Fibroblast of villous mesenchyme (primary cell): ENCODE measurements around the gene CCDC106. TPM values are rescaled to one million over a fixed set of nuclear protein-coding genes. Genes with fewer than 3 reads are reported as not detected.
A peak's percentile ranks its signal among the peaks of the same experiment; 100 is the strongest.

Source experiments
- DNase-seq: peaks from one replicate; pipeline ENCODE4 v3.0.0-alpha.2; 2010; ENCODE audit warnings: low read depth
- H3K4me3 ChIP-seq: 2 replicates; pipeline ENCODE4 v1.5.1; 2011; ENCODE audit warnings: low read depth, mild to moderate bottlenecking, low read length
- total RNA-seq: library from RNA; depleted of rRNA; stranded (reverse); fragments of >200 nt; gene quantifications from 2 replicates; pipeline ENCODE4 v1.2.3, GENCODE V29; 2012
- TF ChIP-seq, protein P1 (sequence below): IDR thresholded peaks from 2 replicates; pipeline ENCODE4 v1.5.1; 2012; ENCODE audit warnings: low read depth, mild to moderate bottlenecking, low read length; ENCODE audit not compliant: insufficient read depth

Gene CCDC106
- total RNA-seq, 1 donor: 7.8 TPM

DNA sequence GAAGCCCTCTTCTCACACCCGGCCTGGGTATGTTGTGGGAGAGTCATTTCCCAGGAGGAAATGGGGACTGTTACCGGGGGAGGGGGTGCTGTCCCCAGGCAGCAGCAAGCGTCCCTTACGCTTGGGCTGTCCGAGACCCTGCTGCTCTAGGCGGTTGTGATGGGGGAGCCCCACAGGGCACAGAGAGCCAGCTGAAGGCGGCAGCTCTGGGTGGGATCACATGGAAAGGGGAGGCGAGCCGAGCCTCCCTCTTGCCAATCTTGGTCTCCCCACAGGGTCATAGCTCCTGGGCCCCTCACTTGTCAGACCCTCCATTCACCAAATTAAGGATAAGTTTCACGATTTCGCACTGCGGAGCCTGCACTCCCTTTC lies 49.0 kb downstream of the CCDC106 start:
- TF ChIP-seq, protein P1, sequence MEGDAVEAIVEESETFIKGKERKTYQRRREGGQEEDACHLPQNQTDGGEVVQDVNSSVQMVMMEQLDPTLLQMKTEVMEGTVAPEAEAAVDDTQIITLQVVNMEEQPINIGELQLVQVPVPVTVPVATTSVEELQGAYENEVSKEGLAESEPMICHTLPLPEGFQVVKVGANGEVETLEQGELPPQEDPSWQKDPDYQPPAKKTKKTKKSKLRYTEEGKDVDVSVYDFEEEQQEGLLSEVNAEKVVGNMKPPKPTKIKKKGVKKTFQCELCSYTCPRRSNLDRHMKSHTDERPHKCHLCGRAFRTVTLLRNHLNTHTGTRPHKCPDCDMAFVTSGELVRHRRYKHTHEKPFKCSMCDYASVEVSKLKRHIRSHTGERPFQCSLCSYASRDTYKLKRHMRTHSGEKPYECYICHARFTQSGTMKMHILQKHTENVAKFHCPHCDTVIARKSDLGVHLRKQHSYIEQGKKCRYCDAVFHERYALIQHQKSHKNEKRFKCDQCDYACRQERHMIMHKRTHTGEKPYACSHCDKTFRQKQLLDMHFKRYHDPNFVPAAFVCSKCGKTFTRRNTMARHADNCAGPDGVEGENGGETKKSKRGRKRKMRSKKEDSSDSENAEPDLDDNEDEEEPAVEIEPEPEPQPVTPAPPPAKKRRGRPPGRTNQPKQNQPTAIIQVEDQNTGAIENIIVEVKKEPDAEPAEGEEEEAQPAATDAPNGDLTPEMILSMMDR: no peak
- no peak overlapping the region for H3K4me3 ChIP-seq
- no peak for DNase-seq

DNA sequence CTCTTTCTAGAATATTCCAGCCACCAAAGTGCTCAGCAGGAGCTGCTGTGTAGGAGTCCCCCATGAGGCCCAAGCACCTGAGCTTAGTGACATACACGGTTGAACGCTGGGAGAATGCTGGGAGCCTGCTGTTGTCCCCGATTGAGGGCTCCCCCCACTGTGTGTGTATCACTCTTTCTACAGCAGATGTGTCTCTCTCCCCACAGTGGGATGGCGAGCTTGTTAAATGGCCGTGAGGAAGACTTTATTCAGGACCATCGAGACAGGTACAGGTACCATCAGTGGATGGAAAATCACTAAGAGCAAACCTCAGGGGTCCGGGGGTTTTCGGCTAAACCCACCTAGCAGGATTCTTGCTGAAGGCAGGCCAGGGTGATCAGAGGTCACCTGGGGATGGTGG lies 49.7 kb downstream of the CCDC106 start:
- DNase-seq: no peak
- no peak overlapping the region for H3K4me3 ChIP-seq
- TF ChIP-seq, protein P1: no peak

DNA sequence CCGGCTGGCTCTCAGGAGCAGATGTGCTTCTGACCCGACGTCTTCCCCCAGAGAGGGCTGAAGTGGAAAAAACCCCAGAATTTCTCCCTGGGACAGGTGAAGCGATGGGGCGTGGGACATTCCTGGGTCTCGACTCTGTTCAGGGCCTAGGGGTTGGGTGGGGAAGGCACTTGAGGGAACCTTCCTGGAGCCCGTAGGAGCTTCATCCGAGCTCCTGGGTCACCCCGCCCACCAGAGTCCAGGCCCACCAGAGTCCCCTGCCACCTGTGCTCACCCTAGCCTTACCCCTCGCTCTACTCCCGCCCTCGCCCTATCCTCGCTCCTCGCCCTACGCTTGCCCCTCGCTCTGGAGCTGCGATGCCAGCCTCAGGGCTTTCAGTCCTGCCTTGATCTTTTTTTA lies 50.2 kb downstream of the CCDC106 start:
- no peak overlapping the region for H3K4me3 ChIP-seq
- TF ChIP-seq, protein P1: no peak
- no peak for DNase-seq

DNA sequence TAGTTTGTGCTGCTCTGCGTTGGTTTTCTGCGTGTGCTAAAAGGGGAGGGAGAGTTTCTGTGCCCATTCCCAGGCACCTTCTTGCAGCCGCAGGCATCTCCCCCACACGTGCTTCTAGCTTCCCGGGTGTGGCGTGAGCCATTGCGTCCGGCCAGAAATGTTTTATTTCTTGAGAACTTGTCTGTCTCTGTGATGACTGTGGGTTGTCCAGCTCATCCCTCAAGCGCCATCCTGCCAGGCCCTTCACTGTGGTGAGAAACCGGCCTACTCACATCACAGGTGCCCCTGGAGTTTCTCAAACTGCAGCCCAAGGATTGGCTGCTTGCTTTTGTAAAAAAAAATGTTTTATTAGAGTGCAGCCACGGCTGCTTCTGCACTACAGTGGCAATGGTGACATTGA lies 51.2 kb downstream of the CCDC106 start:
- no peak overlapping the region for H3K4me3 ChIP-seq
- no peak for DNase-seq
- TF ChIP-seq, protein P1: no peak

DNA sequence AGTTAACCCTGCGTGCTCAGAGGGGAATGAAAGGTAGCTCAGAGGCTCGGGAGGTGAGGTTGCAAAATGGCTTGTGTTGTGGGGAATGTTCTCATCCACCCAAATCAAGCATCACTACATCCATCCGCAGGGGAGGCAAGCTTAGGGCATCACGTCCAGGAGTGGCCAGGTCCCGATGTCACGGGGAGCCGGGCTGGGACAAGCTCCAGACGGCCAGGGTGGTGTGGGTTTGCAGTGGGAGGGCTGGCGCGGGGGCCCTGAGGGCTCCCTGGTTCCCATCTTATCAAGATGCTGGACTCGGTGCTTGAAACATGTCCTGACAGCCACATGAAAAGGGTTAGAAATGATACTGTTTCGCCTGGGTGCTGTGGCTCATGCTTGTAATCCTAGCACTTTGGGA lies 52.8 kb downstream of the CCDC106 start:
- TF ChIP-seq, protein P1: no peak

DNA sequence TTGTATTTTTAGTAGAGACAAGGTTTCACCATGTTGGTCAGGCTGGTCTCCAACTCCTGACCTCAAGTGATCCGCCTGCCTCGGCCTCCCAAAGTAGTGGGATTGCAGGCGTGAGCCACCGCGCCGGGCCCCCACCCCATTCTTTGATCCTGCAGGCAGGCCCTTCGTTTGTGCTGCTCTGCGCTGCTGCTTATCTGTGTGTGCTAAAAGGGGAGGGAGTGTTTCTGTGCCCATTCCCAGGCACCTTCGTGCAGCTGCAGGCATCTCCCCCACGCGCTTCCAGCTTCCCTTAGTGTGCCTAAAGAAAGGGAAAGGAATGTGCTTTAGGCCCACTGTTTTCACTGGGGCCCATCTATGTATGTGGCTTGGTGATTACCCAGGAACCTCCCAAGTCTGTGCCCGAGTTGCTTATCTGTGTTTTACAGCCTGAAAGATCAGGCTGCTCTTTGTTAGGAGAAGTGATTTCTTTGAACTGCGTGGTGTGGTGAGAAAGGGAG lies 54.2 kb downstream of the CCDC106 start:
- TF ChIP-seq, protein P1: no peak
- H3K4me3 ChIP-seq: no peak overlapping the region
- DNase-seq: peak; percentile 5

More for the DNA sequence above, 52.8 kb downstream of the CCDC106 start:
- DNase-seq: no peak
- H3K4me3 ChIP-seq: no peak overlapping the region

Other genes with a start within 250 kb of the CCDC106 start
- 108 and 155 TPM in 2 replicates for gene UBE2S, start 240.4 kb upstream of the CCDC106 start, total RNA-seq
- gene SHISA7, start 204.9 kb upstream of the CCDC106 start, total RNA-seq: not detected in 2 replicates
- 57.9 and 74.4 TPM in 2 replicates for gene ISOC2, start 186.6 kb upstream of the CCDC106 start, total RNA-seq
- not detected in 2 replicates for gene C19orf85, start 183.5 kb upstream of the CCDC106 start, total RNA-seq
- 0.86 and 2.6 TPM in 2 replicates for gene ZNF628, start 171.6 kb upstream of the CCDC106 start, total RNA-seq
- 18.1 and 20.3 TPM in 2 replicates for gene NAT14, start 163.0 kb upstream of the CCDC106 start, total RNA-seq
- 21.2 and 23.2 TPM in 2 replicates for gene SSC5D, start 159.8 kb upstream of the CCDC106 start, total RNA-seq
- gene SBK2, start 111.1 kb upstream of the CCDC106 start, total RNA-seq: not detected in 2 replicates
- under 0.01 TPM in 2 replicates for gene SBK3, start 102.7 kb upstream of the CCDC106 start, total RNA-seq
- gene ZNF579, start 67.4 kb upstream of the CCDC106 start, total RNA-seq: 5.6 and 7.7 TPM in 2 replicates
- 4.3 and 5.2 TPM in 2 replicates for gene FIZ1, start 48.7 kb upstream of the CCDC106 start, total RNA-seq
- gene ZNF524, start 47.9 kb upstream of the CCDC106 start, total RNA-seq: 4.7 and 6.4 TPM in 2 replicates
- gene ZNF865, start 42.6 kb upstream of the CCDC106 start, total RNA-seq: 1.3 and 1.9 TPM in 2 replicates
- gene ZNF784, start 23.6 kb upstream of the CCDC106 start, total RNA-seq: 5.6 and 7.4 TPM in 2 replicates
- gene ZNF580, start 7.2 kb upstream of the CCDC106 start, total RNA-seq: 5.5 and 5.6 TPM in 2 replicates
- gene ZNF581, start 4.6 kb upstream of the CCDC106 start, total RNA-seq: 11.0 and 13.0 TPM in 2 replicates
- 99.9 and 111 TPM in 2 replicates for gene U2AF2, start 6.8 kb downstream of the CCDC106 start, total RNA-seq
- 17.7 and 31.2 TPM in 2 replicates for gene EPN1, start 27.0 kb downstream of the CCDC106 start, total RNA-seq
- gene NLRP9, start 90.2 kb downstream of the CCDC106 start, total RNA-seq: not detected in 2 replicates
- not detected in 2 replicates for gene RFPL4A, start 110.9 kb downstream of the CCDC106 start, total RNA-seq
- gene RFPL4AL1, start 120.9 kb downstream of the CCDC106 start, total RNA-seq: not detected in 2 replicates
- gene NLRP11, start 183.8 kb downstream of the CCDC106 start, total RNA-seq: not detected in 2 replicates
- not detected in 2 replicates for gene NLRP4, start 188.3 kb downstream of the CCDC106 start, total RNA-seq